Lower lobe of right lung (tissue), 2 donors: ENCODE results near the gene TLR10. TPM values are rescaled to one million over a fixed set of nuclear protein-coding genes. Genes with fewer than 3 reads are reported as not detected.
"Not testable (repeated sequence)": the region's sequence is repeated elsewhere in the genome, so short reads cannot be mapped to it uniquely, and the experiment has no call there.

ENCODE experiments used
- ATAC-seq, 2 donors: fragments of 200-7000 bp; cut with Tn5 transposase; one replicate each; pipeline ENCODE4 v1.9.1; 2020 to 2022; ENCODE audit warnings: mild to moderate bottlenecking in 2 of 2, moderate library complexity in 2 of 2
- DNase-seq: peaks from one replicate; pipeline ENCODE4 v3.0.0-alpha.2; 2020
- H3K27ac ChIP-seq: fragments of 200-600 bp; one replicate; pipeline ENCODE4 v1.8.0; 2022
- H3K27me3 ChIP-seq: fragments of 200-600 bp; one replicate; pipeline ENCODE4 v1.8.0; 2022; ENCODE audit warnings: low read depth
- H3K36me3 ChIP-seq: fragments of 200-600 bp; one replicate; pipeline ENCODE4 v1.8.0; 2022; ENCODE audit warnings: mild to moderate bottlenecking
- H3K4me1 ChIP-seq: fragments of 200-600 bp; one replicate; pipeline ENCODE4 v1.8.0; 2022
- H3K4me3 ChIP-seq: fragments of 200-600 bp; one replicate; pipeline ENCODE4 v1.8.0; 2022; ENCODE audit warnings: mild to moderate bottlenecking
- H3K9me3 ChIP-seq: fragments of 200-600 bp; one replicate; pipeline ENCODE4 v1.8.0; 2022
- CTCF ChIP-seq: fragments of 200-600 bp; IDR thresholded peaks from one replicate; pipeline ENCODE4 v1.8.0; 2022; ENCODE audit warnings: antibody characterized with exemption, mild to moderate bottlenecking
- intact Hi-C: fragments of 100-400 bp; cut with DNase I; formaldehyde crosslinking; loops from one replicate; pipeline ENCODE4 v1.11.0; 2022
- total RNA-seq: library from RNA; stranded (reverse); fragmentation: NEBNext Ultra II Directional; extraction: Animal tissue kit (Norgen Biotek cat#: 25700); gene quantifications from one replicate; pipeline ENCODE4 v1.2.1, GENCODE V29; 2021
- donor health status: DM: no; HTN: yes; CAD: no; lungs with severe emphysema.

Gene TLR10
- total RNA-seq, 1 donor from 2014 or later, result 1.2 TPM

- no peak overlapping the region for H3K27ac ChIP-seq
- DNase-seq, result no peak
- no peak for ATAC-seq
- H3K36me3 ChIP-seq, result no peaks in the 10 kb centered on the region
- no peak overlapping the region for H3K4me3 ChIP-seq
- H3K4me1 ChIP-seq, result no peaks in the 10 kb centered on the region
- H3K27me3 ChIP-seq, result no peaks in the 10 kb centered on the region
- no peaks in the 10 kb centered on the region for H3K9me3 ChIP-seq
- intact Hi-C loops, result no loop called here
- TF ChIP-seq CTCF, result no peak
Observed at GRCh38 chr4:38769441-38769840, 13.3 kb downstream of the TLR10 start.

- no peaks in the 10 kb centered on the region for H3K4me1 ChIP-seq
- H3K4me3 ChIP-seq, result no peak overlapping the region
- H3K9me3 ChIP-seq, result no peaks in the 10 kb centered on the region
- DNase-seq (no peak), ATAC-seq (peak; percentile 32 to 54)
- no peaks in the 10 kb centered on the region for H3K27me3 ChIP-seq
- TF ChIP-seq CTCF, result no peak
- no peaks in the 10 kb centered on the region for H3K36me3 ChIP-seq
- intact Hi-C loops, result no loop called here
- no peak overlapping the region for H3K27ac ChIP-seq
Observed at GRCh38 chr4:38768968-38769394, 13.8 kb downstream of the TLR10 start.

GRCh38 chr4:38766940-38767339 lies 15.8 kb downstream of the TLR10 start:
- H3K27me3 ChIP-seq, H3K9me3 ChIP-seq, ATAC-seq, intact Hi-C loops, H3K27ac ChIP-seq, DNase-seq, H3K4me3 ChIP-seq, H3K4me1 ChIP-seq, H3K36me3 ChIP-seq: not testable (repeated sequence)

DNA sequence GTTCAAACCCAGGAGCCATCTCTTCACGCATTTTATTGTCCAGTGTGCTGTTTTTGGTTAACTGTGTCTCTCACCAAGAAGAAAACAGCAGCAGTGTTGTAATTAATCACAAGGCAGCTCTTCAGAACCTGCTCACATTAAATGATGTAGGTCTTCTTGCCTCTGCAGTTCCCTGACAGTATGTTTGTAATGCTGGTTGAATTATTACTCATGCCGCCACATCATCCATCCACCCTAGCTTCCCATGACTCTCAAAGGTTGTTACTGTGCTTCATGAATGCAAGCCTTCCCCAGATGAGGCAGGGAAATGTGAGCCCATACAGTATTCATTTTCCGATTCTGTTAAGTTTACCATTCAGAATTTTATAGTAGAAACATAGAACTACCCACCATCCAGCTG lies 17.4 kb downstream of the TLR10 start:
- ATAC-seq, result no peak

DNA sequence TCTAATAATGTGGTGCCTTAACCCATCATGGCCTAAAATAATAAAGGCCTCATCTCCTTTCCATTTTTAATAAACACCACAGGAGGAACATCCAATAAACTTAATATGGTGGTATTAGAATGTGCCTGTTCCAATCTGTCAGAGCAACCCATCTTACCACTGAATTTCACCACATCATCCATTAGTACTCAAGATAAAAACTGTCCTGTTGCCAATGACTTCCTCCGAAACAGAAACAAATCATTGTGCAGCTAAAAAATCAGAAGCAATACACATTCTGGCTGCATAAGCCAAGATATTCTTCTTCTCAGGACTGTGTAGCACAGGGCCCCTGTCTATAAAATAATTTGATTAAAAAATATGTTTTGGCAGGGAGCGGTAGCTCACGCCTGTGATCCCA lies 18.5 kb downstream of the TLR10 start:
- intact Hi-C loops, result no loop called here
- TF ChIP-seq CTCF, result no peak
- Histone ChIP-seq H3K27ac (no peak overlapping the region), H3K4me1 (no peaks in the 10 kb centered on the region), H3K27me3 (no peaks in the 10 kb centered on the region), H3K9me3 (no peaks in the 10 kb centered on the region), H3K36me3 (no peaks in the 10 kb centered on the region), H3K4me3 (no peak overlapping the region)
- ATAC-seq, result no peak
- DNase-seq, result no peak

More for the DNA sequence above, 17.4 kb downstream of the TLR10 start:
- Histone ChIP-seq H3K9me3 (no peaks in the 10 kb centered on the region), H3K36me3 (no peaks in the 10 kb centered on the region), H3K27ac (no peak overlapping the region), H3K4me3 (no peak overlapping the region), H3K4me1 (no peaks in the 10 kb centered on the region), H3K27me3 (no peaks in the 10 kb centered on the region)
- no peak for DNase-seq
- no peak for TF ChIP-seq CTCF
- intact Hi-C loops, result no loop called here

GRCh38 chr4:38762560-38762959 lies 20.2 kb downstream of the TLR10 start:
- no peak for DNase-seq
- intact Hi-C loops, result no loop called here
- no peak overlapping the region for H3K27ac ChIP-seq

More at GRCh38 chr4:38762560-38762959, 20.2 kb downstream of the TLR10 start:
- ATAC-seq, result no peak
- TF ChIP-seq CTCF, result no peak
- H3K4me3 ChIP-seq, result no peak overlapping the region
- no peaks in the 10 kb centered on the region for H3K9me3 ChIP-seq
- no peaks in the 10 kb centered on the region for H3K4me1 ChIP-seq
- no peaks in the 10 kb centered on the region for H3K36me3 ChIP-seq
- H3K27me3 ChIP-seq, result no peaks in the 10 kb centered on the region
